WI38 (cell line): Measurements from ENCODE around the gene BLVRA.
"Not testable (repeated sequence)": the region's sequence is repeated elsewhere in the genome, so short reads cannot be mapped to it uniquely, and the experiment has no call there.

Source experiments
- H3K4me3 ChIP-seq: 2 replicates; pipeline ENCODE4 v1.5.1; 2011; ENCODE audit warnings: low read depth, mild to moderate bottlenecking, control low read depth, low read length
- TF ChIP-seq, protein P1 (sequence below): IDR thresholded peaks from 2 replicates; pipeline ENCODE4 v1.5.1; 2012; ENCODE audit warnings: low read depth, mild to moderate bottlenecking, control low read depth, low read length

Gene BLVRA

GRCh38 chr7:43779045-43779812, 20.7 kb downstream of the BLVRA start:
- no peak overlapping the region for H3K4me3 ChIP-seq
- TF ChIP-seq, protein P1, sequence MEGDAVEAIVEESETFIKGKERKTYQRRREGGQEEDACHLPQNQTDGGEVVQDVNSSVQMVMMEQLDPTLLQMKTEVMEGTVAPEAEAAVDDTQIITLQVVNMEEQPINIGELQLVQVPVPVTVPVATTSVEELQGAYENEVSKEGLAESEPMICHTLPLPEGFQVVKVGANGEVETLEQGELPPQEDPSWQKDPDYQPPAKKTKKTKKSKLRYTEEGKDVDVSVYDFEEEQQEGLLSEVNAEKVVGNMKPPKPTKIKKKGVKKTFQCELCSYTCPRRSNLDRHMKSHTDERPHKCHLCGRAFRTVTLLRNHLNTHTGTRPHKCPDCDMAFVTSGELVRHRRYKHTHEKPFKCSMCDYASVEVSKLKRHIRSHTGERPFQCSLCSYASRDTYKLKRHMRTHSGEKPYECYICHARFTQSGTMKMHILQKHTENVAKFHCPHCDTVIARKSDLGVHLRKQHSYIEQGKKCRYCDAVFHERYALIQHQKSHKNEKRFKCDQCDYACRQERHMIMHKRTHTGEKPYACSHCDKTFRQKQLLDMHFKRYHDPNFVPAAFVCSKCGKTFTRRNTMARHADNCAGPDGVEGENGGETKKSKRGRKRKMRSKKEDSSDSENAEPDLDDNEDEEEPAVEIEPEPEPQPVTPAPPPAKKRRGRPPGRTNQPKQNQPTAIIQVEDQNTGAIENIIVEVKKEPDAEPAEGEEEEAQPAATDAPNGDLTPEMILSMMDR = no peak

- TF ChIP-seq, protein P1 = no peak
- H3K4me3 ChIP-seq = no peak overlapping the region
Observed at GRCh38 chr7:43781726-43782607, 23.5 kb downstream of the BLVRA start.

DNA sequence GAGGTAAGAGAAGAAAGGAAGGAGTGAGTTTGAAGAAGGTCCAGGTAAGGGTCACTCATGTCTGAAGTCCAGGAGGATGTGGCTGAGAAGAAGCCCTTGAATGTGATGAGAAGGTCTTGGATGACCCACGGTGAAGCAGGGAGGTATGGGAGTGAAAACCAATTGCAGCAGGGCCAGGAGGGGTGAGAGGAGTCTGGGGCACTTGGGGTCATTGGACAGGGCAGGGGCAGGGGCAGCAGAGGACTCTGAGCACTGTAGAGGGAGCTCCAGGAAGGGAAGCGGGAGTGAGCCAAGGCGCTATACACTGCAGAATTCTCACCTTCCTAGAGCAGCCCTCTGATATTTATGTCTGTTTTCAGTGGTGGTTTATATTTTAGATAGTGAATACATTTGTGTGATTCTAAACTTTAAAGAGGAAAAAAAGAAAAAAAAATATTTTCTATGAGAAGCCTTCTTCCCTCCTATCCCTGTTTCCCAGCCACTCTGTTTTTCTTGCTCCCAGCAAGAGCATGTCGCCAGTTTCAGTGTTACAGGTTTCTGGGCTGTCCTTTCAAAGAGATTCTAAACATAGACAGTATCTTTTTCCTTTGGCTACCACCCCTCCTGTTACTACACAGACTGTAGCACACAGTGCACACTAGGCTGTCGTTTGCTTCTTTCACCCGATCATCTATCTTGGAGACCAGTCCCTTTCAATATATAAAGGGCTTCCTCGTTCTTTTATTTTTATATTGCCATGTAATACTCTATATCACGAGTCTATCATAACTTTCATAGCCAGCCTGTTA, 24.5 kb downstream of the BLVRA start:
- H3K4me3 ChIP-seq = no peak overlapping the region
- TF ChIP-seq, protein P1 = no peak

GRCh38 chr7:43784030-43784584, 25.6 kb downstream of the BLVRA start:
- TF ChIP-seq, protein P1 = no peak
- no peak overlapping the region for H3K4me3 ChIP-seq

- not testable (repeated sequence) for H3K4me3 ChIP-seq
Observed at GRCh38 chr7:43784585-43785087, 26.2 kb downstream of the BLVRA start.

GRCh38 chr7:43785420-43785819, 26.9 kb downstream of the BLVRA start:
- no peak overlapping the region for H3K4me3 ChIP-seq
- TF ChIP-seq, protein P1 = no peak

GRCh38 chr7:43787771-43788170, 29.3 kb downstream of the BLVRA start:
- H3K4me3 ChIP-seq = no peak overlapping the region
- TF ChIP-seq, protein P1 = no peak
